Neural cell (in vitro differentiated cells): ENCODE measurements around the gene STX4. TPM values are rescaled to one million over a fixed set of nuclear protein-coding genes. Genes with fewer than 3 reads are reported as not detected.
"Not testable (repeated sequence)": the region's sequence is repeated elsewhere in the genome, so short reads cannot be mapped to it uniquely, and the experiment has no call there.

Experiments used
- H2AFZ ChIP-seq: fragments of 200-600, 300-800 bp; sonication (generic), shearing (Covaris generic); 2 replicates; pipeline ENCODE4 v1.6.0; 2014; ENCODE audit warnings: low read depth, mild to moderate bottlenecking, antibody characterized with exemption, low read length, moderate library complexity
- H3F3A ChIP-seq: fragments of 200-600 bp; shearing (Covaris generic); 2 replicates; pipeline ENCODE4 v1.6.1; 2016; ENCODE audit warnings: mild to moderate bottlenecking, moderate library complexity, mixed read lengths, antibody characterized with exemption, low read length; ENCODE audit not compliant: insufficient read depth, poor library complexity, severe bottlenecking
- H3K27ac ChIP-seq: fragments of 200-600, 300-800 bp; sonication (generic), shearing (Covaris generic); 2 replicates; pipeline ENCODE4 v1.5.1; 2014; ENCODE audit warnings: mild to moderate bottlenecking, low read length, moderate library complexity
- H3K27me3 ChIP-seq: fragments of 300-800, 200-600 bp; sonication (generic), shearing (Covaris generic); 2 replicates; pipeline ENCODE4 v1.6.0; 2014; ENCODE audit warnings: mild to moderate bottlenecking, low read depth, low read length, moderate library complexity; ENCODE audit not compliant: insufficient read depth
- H3K36me3 ChIP-seq: fragments of 300-800, 200-600 bp; sonication (generic), shearing (Covaris generic); 2 replicates; pipeline ENCODE4 v1.5.1; 2014; ENCODE audit warnings: mild to moderate bottlenecking, antibody characterized with exemption, low read length, moderate library complexity; ENCODE audit not compliant: insufficient read depth
- H3K4me2 ChIP-seq: fragments of 300-800, 200-600 bp; sonication (generic), shearing (Covaris generic); 2 replicates; pipeline ENCODE4 v1.6.0; 2014; ENCODE audit warnings: mild to moderate bottlenecking, low read length
- H3K4me3 ChIP-seq: fragments of 300-800, 200-600 bp; sonication (generic), shearing (Covaris generic); 2 replicates; pipeline ENCODE4 v1.5.1; 2014; ENCODE audit warnings: mild to moderate bottlenecking, low read length, moderate library complexity
- H3K79me2 ChIP-seq: fragments of 200-600 bp; shearing (Covaris generic); replicated peaks from 2 replicates; pipeline ENCODE4 v1.6.0; 2014; ENCODE audit warnings: mild to moderate bottlenecking, low read length, moderate library complexity; ENCODE audit not compliant: insufficient read depth
- H3K9ac ChIP-seq: fragments of 300-800, 200-600 bp; sonication (generic), shearing (Covaris generic); 2 replicates; pipeline ENCODE4 v1.6.1; 2016; ENCODE audit warnings: mild to moderate bottlenecking, low read length, mixed read lengths
- H3K9me2 ChIP-seq: fragments of 200-600 bp; shearing (Covaris generic); 2 replicates; pipeline ENCODE4 v1.6.1; 2016; ENCODE audit warnings: mild to moderate bottlenecking, low read length, mixed read lengths; ENCODE audit not compliant: insufficient read depth
- H3K9me3 ChIP-seq: fragments of 200-600, 300-800 bp; sonication (generic), shearing (Covaris generic); 2 replicates; pipeline ENCODE4 v1.6.1; 2016; ENCODE audit warnings: mild to moderate bottlenecking, mixed run types, low read length, moderate library complexity, mixed read lengths
- H4K20me1 ChIP-seq: fragments of 200-600 bp; shearing (Covaris generic); 2 replicates; pipeline ENCODE4 v1.6.1; 2016; ENCODE audit warnings: mild to moderate bottlenecking, mixed run types; ENCODE audit not compliant: insufficient read depth
- CTCF ChIP-seq: fragments of 450-650 bp; IDR thresholded peaks from 2 replicates; pipeline ENCODE4 v1.5.1; 2014; ENCODE audit warnings: antibody characterized with exemption, mild to moderate bottlenecking, moderate library complexity; ENCODE audit not compliant: poor library complexity, severe bottlenecking
- EP300 ChIP-seq: fragments of 450-650 bp; conservative IDR thresholded peaks from 2 replicates; pipeline ENCODE4 v1.6.1; 2014; ENCODE audit warnings: antibody characterized with exemption, mild to moderate bottlenecking, moderate library complexity; ENCODE audit not compliant: poor library complexity, severe bottlenecking
- EZH2 ChIP-seq: fragments of 200-600, 300-800 bp; shearing (Covaris generic), sonication (generic); IDR thresholded peaks from 2 replicates; pipeline ENCODE4 v1.6.1; 2014; ENCODE audit warnings: antibody characterized with exemption, low read length, borderline replicate concordance, mild to moderate bottlenecking; ENCODE audit not compliant: insufficient read depth, poor library complexity, severe bottlenecking
- MXI1 ChIP-seq: fragments of 450-650 bp; conservative IDR thresholded peaks from 2 replicates; pipeline ENCODE4 v1.6.1; 2014; ENCODE audit warnings: antibody characterized with exemption, mild to moderate bottlenecking; ENCODE audit not compliant: poor library complexity, severe bottlenecking
- POLR2AphosphoS5 ChIP-seq: IDR thresholded peaks from 2 replicates; pipeline ENCODE4 v1.6.1; 2012
- RAD21 ChIP-seq: fragments of 450-650 bp; conservative IDR thresholded peaks from 2 replicates; pipeline ENCODE4 v1.6.1; 2014; ENCODE audit warnings: antibody characterized with exemption, mild to moderate bottlenecking, moderate library complexity
- REST ChIP-seq: IDR thresholded peaks from 2 replicates; pipeline ENCODE4 v1.6.1; 2012; ENCODE audit warnings: borderline replicate concordance
- SMC3 ChIP-seq: fragments of 450-650 bp; conservative IDR thresholded peaks from 2 replicates; pipeline ENCODE4 v1.6.1; 2014; ENCODE audit warnings: antibody characterized with exemption, mild to moderate bottlenecking, moderate library complexity; ENCODE audit not compliant: poor library complexity
- TAF1 ChIP-seq: IDR thresholded peaks from 2 replicates; pipeline ENCODE4 v1.6.1; 2012; ENCODE audit warnings: low read depth
- polyA plus RNA-seq: library from polyadenylated mRNA; depleted of rRNA; stranded (reverse); fragments of >200 nt; gene quantifications from 2 replicates; pipeline ENCODE4 v1.2.3, GENCODE V29; 2014

The STX4 gene
- polyA plus RNA-seq, 1 donor from 2014 or later = 32.2 TPM

GRCh38 chr16:31016018-31016417, 17.3 kb upstream of the STX4 start:
- H3K4me2 ChIP-seq = no peak overlapping the region
- H2AFZ ChIP-seq = no peak overlapping the region
- no peaks in the 10 kb centered on the region for H3K9me3 ChIP-seq
- no peaks in the 10 kb centered on the region for H3F3A ChIP-seq
- H3K27ac ChIP-seq = no peak overlapping the region
- no peaks in the 10 kb centered on the region for H3K79me2 ChIP-seq
- no peaks in the 10 kb centered on the region for H3K36me3 ChIP-seq
- H3K9ac ChIP-seq = no peak overlapping the region
- no peaks in the 10 kb centered on the region for H3K27me3 ChIP-seq
- TF ChIP-seq REST = no peak
- TF ChIP-seq SMC3 = no peak
- no peak for TF ChIP-seq EZH2
- TF ChIP-seq TAF1 = no peak
- no peak for TF ChIP-seq EP300
- no peak for TF ChIP-seq MXI1
- TF ChIP-seq RAD21 = no peak
- TF ChIP-seq POLR2AphosphoS5 = no peak
- no peak for TF ChIP-seq CTCF
- no peak overlapping the region for H3K4me3 ChIP-seq
- H4K20me1 ChIP-seq = no peaks in the 10 kb centered on the region
- no peaks in the 10 kb centered on the region for H3K9me2 ChIP-seq

GRCh38 chr16:31017756-31018155, 15.6 kb upstream of the STX4 start:
- not testable (repeated sequence) for H3K27ac ChIP-seq, H3F3A ChIP-seq, H3K79me2 ChIP-seq, H3K4me2 ChIP-seq, H3K36me3 ChIP-seq, H3K27me3 ChIP-seq, H3K9ac ChIP-seq, H4K20me1 ChIP-seq, H3K9me3 ChIP-seq, H3K4me3 ChIP-seq, H3K9me2 ChIP-seq, H2AFZ ChIP-seq

GRCh38 chr16:31020536-31020935, 12.8 kb upstream of the STX4 start:
- no peaks in the 10 kb centered on the region for H3K79me2 ChIP-seq
- no peaks in the 10 kb centered on the region for H3K36me3 ChIP-seq
- no peaks in the 10 kb centered on the region for H3K9me2 ChIP-seq
- no peaks in the 10 kb centered on the region for H3K9me3 ChIP-seq
- no peaks in the 10 kb centered on the region for H3F3A ChIP-seq
- H3K4me3 ChIP-seq = no peak overlapping the region
- no peak overlapping the region for H3K9ac ChIP-seq
- TF ChIP-seq RAD21 (no peak), SMC3 (no peak), TAF1 (no peak), EZH2 (no peak), EP300 (no peak), MXI1 (no peak), CTCF (no peak), REST (no peak), POLR2AphosphoS5 (no peak)
- no peak overlapping the region for H3K27ac ChIP-seq
- H3K27me3 ChIP-seq = no peaks in the 10 kb centered on the region
- H2AFZ ChIP-seq = no peak overlapping the region
- no peaks in the 10 kb centered on the region for H4K20me1 ChIP-seq
- no peak overlapping the region for H3K4me2 ChIP-seq
